A549 (cell line): Measurements from ENCODE around the gene ELL2.

Source experiments
- CEBPB ChIP-seq, 2 experiments: fragments of >200 bp in 1 of 2; sonication (Bioruptor Twin) in 1 of 2; formaldehyde crosslinking in 1 of 2; IDR thresholded peaks; 2 replicates each; pipeline ENCODE4 v1.6.1; 2012 to 2016
- CHD2 ChIP-seq: fragments of 150-350 bp; IDR thresholded peaks from 2 replicates; pipeline ENCODE4 v1.6.1; 2014; ENCODE audit warnings: low read length; ENCODE audit not compliant: partially characterized antibody
- CTCF ChIP-seq: fragments of >200 bp; sonication (Bioruptor Twin); formaldehyde crosslinking; IDR thresholded peaks from 3 replicates; pipeline ENCODE4 v1.5.1; 2016
- MAZ ChIP-seq: fragments of 150-350 bp; IDR thresholded peaks from 2 replicates; pipeline ENCODE4 v1.6.1; 2014; ENCODE audit warnings: antibody characterized with exemption, low read depth, low read length, borderline replicate concordance
- MYC ChIP-seq: IDR thresholded peaks from 2 replicates; pipeline ENCODE4 v1.6.1; 2012; ENCODE audit warnings: mild to moderate bottlenecking, inconsistent platforms, low read length, improper control_type of control experiment, borderline replicate concordance

- no peak for TF ChIP-seq CHD2
- TF ChIP-seq MYC, result no peak
- no peak for TF ChIP-seq MAZ
- TF ChIP-seq CTCF, result no peak
- no peak for TF ChIP-seq CEBPB (IDR thresholded peaks at IDR 0.05)
These were observed 78.2 kb downstream of the ELL2 start for GRCh38 chr5:95883185-95884016.
